GM20000 (cell line): ENCODE results near the gene CCNF.
"Not testable (repeated sequence)": the region's sequence is repeated elsewhere in the genome, so short reads cannot be mapped to it uniquely, and the experiment has no call there.

Source experiments
- DNase-seq: peaks from one replicate; pipeline ENCODE4 v3.0.0; 2012; ENCODE audit warnings: low spot score
- CTCF ChIP-seq: IDR thresholded peaks from 2 replicates; pipeline ENCODE4 v1.5.1; 2012; ENCODE audit warnings: mild to moderate bottlenecking, control low read depth; ENCODE audit errors: extremely low read depth, missing control alignments

The CCNF gene

GRCh38 chr16:2475413-2476344, 46.4 kb downstream of the CCNF start:
- TF ChIP-seq CTCF, result no peak
- DNase-seq, result peak; percentile 73

GRCh38 chr16:2476345-2476720, 47.1 kb downstream of the CCNF start:
- no peak for TF ChIP-seq CTCF
- no peak for DNase-seq

- no peak for TF ChIP-seq CTCF
- no peak for DNase-seq
These were observed 47.5 kb downstream of the CCNF start for GRCh38 chr16:2476741-2477140.

GRCh38 chr16:2477327-2477726, 48.1 kb downstream of the CCNF start:
- DNase-seq, result no peak
- TF ChIP-seq CTCF, result no peak

- no peak for TF ChIP-seq CTCF
- DNase-seq, result no peak
These were observed 49.0 kb downstream of the CCNF start for GRCh38 chr16:2478279-2478678.

GRCh38 chr16:2479996-2480395, 50.7 kb downstream of the CCNF start:
- not testable (repeated sequence) for DNase-seq

- DNase-seq, result no peak
- no peak for TF ChIP-seq CTCF
These were observed 51.7 kb downstream of the CCNF start for GRCh38 chr16:2480948-2481347.

- no peak for DNase-seq
- no peak for TF ChIP-seq CTCF
These were observed 52.4 kb downstream of the CCNF start for GRCh38 chr16:2481676-2482075.
